22Rv1 (cell line): ENCODE data around the gene TEX11.

Experiments
- ZFX ChIP-seq: fragments of 450-650 bp; IDR thresholded peaks from 2 replicates; pipeline ENCODE4 v1.6.1; 2017; ENCODE audit warnings: antibody characterized with exemption, borderline replicate concordance
- TF ChIP-seq, protein P1 (sequence below): fragments of 450-650 bp; IDR thresholded peaks from 2 replicates; pipeline ENCODE4 v1.5.1; 2017; ENCODE audit warnings: mild to moderate bottlenecking

DNA sequence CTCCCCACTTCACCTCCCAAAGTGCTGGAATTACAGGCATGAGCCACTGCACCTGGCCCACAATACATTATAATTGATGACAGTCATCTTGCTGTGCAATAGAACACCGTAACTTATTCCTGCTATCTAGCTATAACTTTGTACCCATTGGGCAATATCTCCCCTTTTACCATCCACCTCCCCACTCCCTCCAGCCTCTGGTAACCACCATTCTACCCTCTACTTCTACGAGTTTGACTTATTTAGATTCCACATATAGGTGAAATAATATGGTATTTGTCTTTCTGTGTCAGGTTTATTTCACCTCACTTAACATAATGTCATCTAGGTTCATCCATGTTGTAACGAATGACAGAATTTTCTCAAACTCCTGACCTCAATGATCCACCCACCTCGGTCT lies 8.2 kb upstream of the TEX11 start:
- TF ChIP-seq, protein P1, sequence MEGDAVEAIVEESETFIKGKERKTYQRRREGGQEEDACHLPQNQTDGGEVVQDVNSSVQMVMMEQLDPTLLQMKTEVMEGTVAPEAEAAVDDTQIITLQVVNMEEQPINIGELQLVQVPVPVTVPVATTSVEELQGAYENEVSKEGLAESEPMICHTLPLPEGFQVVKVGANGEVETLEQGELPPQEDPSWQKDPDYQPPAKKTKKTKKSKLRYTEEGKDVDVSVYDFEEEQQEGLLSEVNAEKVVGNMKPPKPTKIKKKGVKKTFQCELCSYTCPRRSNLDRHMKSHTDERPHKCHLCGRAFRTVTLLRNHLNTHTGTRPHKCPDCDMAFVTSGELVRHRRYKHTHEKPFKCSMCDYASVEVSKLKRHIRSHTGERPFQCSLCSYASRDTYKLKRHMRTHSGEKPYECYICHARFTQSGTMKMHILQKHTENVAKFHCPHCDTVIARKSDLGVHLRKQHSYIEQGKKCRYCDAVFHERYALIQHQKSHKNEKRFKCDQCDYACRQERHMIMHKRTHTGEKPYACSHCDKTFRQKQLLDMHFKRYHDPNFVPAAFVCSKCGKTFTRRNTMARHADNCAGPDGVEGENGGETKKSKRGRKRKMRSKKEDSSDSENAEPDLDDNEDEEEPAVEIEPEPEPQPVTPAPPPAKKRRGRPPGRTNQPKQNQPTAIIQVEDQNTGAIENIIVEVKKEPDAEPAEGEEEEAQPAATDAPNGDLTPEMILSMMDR: no peak
- no peak for TF ChIP-seq ZFX
